HepG2 (cell line): ENCODE results near the gene CD8A.

Experiments
- BCLAF1 ChIP-seq: fragments of 450-650 bp; IDR thresholded peaks from 2 replicates; pipeline ENCODE4 v1.6.1; 2017; ENCODE audit warnings: mild to moderate bottlenecking
- CREB3 ChIP-seq: sonication (generic); formaldehyde crosslinking; IDR thresholded peaks from 2 replicates; pipeline ENCODE4 v1.5.0; 2020; ENCODE audit warnings: missing genetic modification reagents
- EZH2 ChIP-seq: conservative IDR thresholded peaks from 2 replicates; pipeline ENCODE4 v1.6.1; 2012; ENCODE audit warnings: mild to moderate bottlenecking, low read depth, low read length, moderate library complexity
- KDM1A ChIP-seq: IDR thresholded peaks from 2 replicates; pipeline ENCODE4 v1.6.1; 2016; ENCODE audit warnings: missing compliant biosample characterization
- MAFG ChIP-seq: sonication (generic); formaldehyde crosslinking; IDR thresholded peaks from 2 replicates; pipeline ENCODE4 v1.5.1; 2020; ENCODE audit warnings: mild to moderate bottlenecking, missing genetic modification reagents
- MXI1 ChIP-seq: IDR thresholded peaks from 3 replicates; pipeline ENCODE4 v1.6.1; 2012; ENCODE audit warnings: low read depth, low read length, inconsistent platforms, borderline replicate concordance
- POLR2AphosphoS2 ChIP-seq: IDR thresholded peaks from 2 replicates; pipeline ENCODE4 v1.6.1; 2011; ENCODE audit warnings: low read depth, low read length, improper control_type of control experiment
- SMAD1 ChIP-seq: sonication (generic); formaldehyde crosslinking; IDR thresholded peaks from 2 replicates; pipeline ENCODE4 v1.4.0; 2020; ENCODE audit warnings: missing genetic modification reagents, low read depth, mild to moderate bottlenecking, borderline replicate concordance
- XRCC5 ChIP-seq: fragments of 200-400 bp; formaldehyde crosslinking; optimal IDR thresholded peaks from 2 replicates; pipeline ENCODE3; 2017; ENCODE audit warnings: mild to moderate bottlenecking, low read length
- ZNF510 ChIP-seq: sonication (generic); formaldehyde crosslinking; IDR thresholded peaks from 2 replicates; pipeline ENCODE4 v1.4.0; 2020; ENCODE audit warnings: low read depth, mild to moderate bottlenecking, missing genetic modification reagents
- ZNF776 ChIP-seq: sonication (generic); formaldehyde crosslinking; IDR thresholded peaks from 2 replicates; pipeline ENCODE4 v1.4.0; 2020; ENCODE audit warnings: mild to moderate bottlenecking, missing genetic modification reagents
- TF ChIP-seq, protein P1 (sequence below), 2 experiments: sonication (generic) in 1 of 2; formaldehyde crosslinking in 1 of 2; IDR thresholded peaks; 2 replicates each; pipeline versions ENCODE4 v1.5.1 to v1.6.1; 2011 to 2020; ENCODE audit warnings: borderline replicate concordance in 1 of 2, low read depth in 1 of 2, low read length in 1 of 2, mild to moderate bottlenecking in 1 of 2, missing genetic modification reagents in 1 of 2, moderate library complexity in 1 of 2

GRCh38 chr2:86782748-86783147 lies 8.0 kb downstream of the CD8A start:
- TF ChIP-seq EZH2 = no peak
- no peak for TF ChIP-seq MAFG (CRISPR knock-in tag)
- TF ChIP-seq CREB3 (CRISPR knock-in tag) = no peak
- no peak for TF ChIP-seq POLR2AphosphoS2
- TF ChIP-seq SMAD1 (CRISPR knock-in tag) = no peak
- TF ChIP-seq XRCC5 = no peak
- no peak for TF ChIP-seq MXI1
- TF ChIP-seq, protein P1, sequence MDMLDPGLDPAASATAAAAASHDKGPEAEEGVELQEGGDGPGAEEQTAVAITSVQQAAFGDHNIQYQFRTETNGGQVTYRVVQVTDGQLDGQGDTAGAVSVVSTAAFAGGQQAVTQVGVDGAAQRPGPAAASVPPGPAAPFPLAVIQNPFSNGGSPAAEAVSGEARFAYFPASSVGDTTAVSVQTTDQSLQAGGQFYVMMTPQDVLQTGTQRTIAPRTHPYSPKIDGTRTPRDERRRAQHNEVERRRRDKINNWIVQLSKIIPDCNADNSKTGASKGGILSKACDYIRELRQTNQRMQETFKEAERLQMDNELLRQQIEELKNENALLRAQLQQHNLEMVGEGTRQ (IDR thresholded peaks at IDR 0.05; ENCODE audit: low read depth, low read length) = no peak
- TF ChIP-seq, protein P1 (CRISPR knock-in tag; IDR thresholded peaks at IDR 0.05; ENCODE audit: borderline replicate concordance) = no peak
- no peak for TF ChIP-seq ZNF776 (CRISPR knock-in tag)
- no peak for TF ChIP-seq ZNF510 (CRISPR knock-in tag)
- no peak for TF ChIP-seq BCLAF1
- no peak for TF ChIP-seq KDM1A (CRISPR knock-in tag)
